Gastroesophageal sphincter (tissue), 4 donors: ENCODE data around the gene KCNJ18. TPM values are rescaled to one million over a fixed set of nuclear protein-coding genes. Genes with fewer than 3 reads are reported as not detected.
"Not testable (repeated sequence)": the region's sequence is repeated elsewhere in the genome, so short reads cannot be mapped to it uniquely, and the experiment has no call there.

ENCODE experiments used
- ATAC-seq: fragments of 150-250 bp; one replicate; pipeline ENCODE4 v1.9.1; 2016; ENCODE audit warnings: mild to moderate bottlenecking, moderate library complexity
- H3K27ac ChIP-seq, 4 donors: fragments of 200-600 bp; sonication (generic) in 3 of 4; 1 replicate in 3 of 4; 2 replicates in 1 of 4; pipeline ENCODE4 v1.5.1; 2016 to 2019
- H3K27me3 ChIP-seq: fragments of 200-600 bp; sonication (generic); one replicate; pipeline ENCODE4 v1.5.1; 2019
- H3K36me3 ChIP-seq, 2 donors: fragments of 200-600 bp; sonication (generic); one replicate each; pipeline ENCODE4 v1.5.1; 2019; ENCODE audit warnings: control low read depth in 1 of 2
- H3K4me1 ChIP-seq, 3 donors: fragments of 200-600 bp; sonication (generic); 1 replicate in 2 of 3; 2 replicates in 1 of 3; pipeline ENCODE4 v1.5.1; 2016 to 2019; ENCODE audit warnings: control low read depth in 2 of 3
- H3K4me3 ChIP-seq, 2 donors: fragments of 200-600 bp; sonication (generic); one replicate each; pipeline ENCODE4 v1.5.1; 2019; ENCODE audit warnings: mild to moderate bottlenecking in 1 of 2, moderate library complexity in 1 of 2
- H3K9me3 ChIP-seq, 3 donors: fragments of 200-600 bp; sonication (generic); one replicate each; pipeline ENCODE4 v1.5.1; 2017 to 2019; ENCODE audit warnings: control low read depth in 2 of 3
- WGBS, 2 donors: methylation state at CpG; one replicate each; pipeline ENCODE4 v1.1.5; 2018; ENCODE audit warnings: low coverage in 1 of 2; 5-methylcytosine and 5-hydroxymethylcytosine counted together
- total RNA-seq, 4 donors: library from RNA; depleted of rRNA; stranded (reverse); fragments of >200 nt; gene quantifications; one replicate each; pipeline ENCODE4 v1.1.0, GENCODE V29; 2016

KCNJ18 gene
- total RNA-seq, 4 donors from 2014 or later: not detected

- not testable (repeated sequence) for H3K4me3 ChIP-seq, H3K9me3 ChIP-seq, H3K4me1 ChIP-seq, ATAC-seq, H3K27ac ChIP-seq, H3K36me3 ChIP-seq
- peaks cover 28% of the 10 kb centered on the region for H3K27me3 ChIP-seq
- 43 to 49% methylated on average over 3 of the region's 3 CpGs for WGBS, 2 donors
These were observed 25.5 kb upstream of the KCNJ18 start for GRCh38 chr17:21666711-21667412.

GRCh38 chr17:21667413-21668117 lies 24.8 kb upstream of the KCNJ18 start:
- ATAC-seq, H3K27ac ChIP-seq, H3K9me3 ChIP-seq, H3K4me3 ChIP-seq, H3K36me3 ChIP-seq, H3K4me1 ChIP-seq: not testable (repeated sequence)
- WGBS, 2 donors: 32 to 51% methylated on average over 5 to 7 of the region's 7 CpGs
- H3K27me3 ChIP-seq: peaks cover 29% of the 10 kb centered on the region

- not testable (repeated sequence) for ATAC-seq, H3K4me1 ChIP-seq, H3K4me3 ChIP-seq, H3K27ac ChIP-seq, H3K9me3 ChIP-seq, H3K36me3 ChIP-seq
- 67% methylated on average over 1 of the region's 3 CpGs; no CpG with 5 or more reads in 1 of the 2 donors for WGBS, 2 donors
- H3K27me3 ChIP-seq: peaks cover 29% of the 10 kb centered on the region
These were observed 24.2 kb upstream of the KCNJ18 start for GRCh38 chr17:21668118-21668488.

- 73 to 80% methylated on average over 3 to 4 of the region's 13 CpGs for WGBS, 2 donors
- not testable (repeated sequence) for H3K9me3 ChIP-seq, ATAC-seq, H3K4me3 ChIP-seq, H3K4me1 ChIP-seq, H3K27ac ChIP-seq, H3K36me3 ChIP-seq
- peaks cover 29% of the 10 kb centered on the region for H3K27me3 ChIP-seq
These were observed 23.4 kb upstream of the KCNJ18 start for GRCh38 chr17:21668746-21669508.

GRCh38 chr17:21669616-21670360 lies 22.5 kb upstream of the KCNJ18 start:
- H3K4me1 ChIP-seq, ATAC-seq, H3K4me3 ChIP-seq, H3K27ac ChIP-seq, H3K9me3 ChIP-seq, H3K36me3 ChIP-seq: not testable (repeated sequence)
- WGBS, 2 donors: 75 to 79% methylated on average over 1 to 4 of the region's 10 CpGs
- H3K27me3 ChIP-seq: peaks cover 34% of the 10 kb centered on the region

GRCh38 chr17:21670361-21671155 lies 21.8 kb upstream of the KCNJ18 start:
- 53 to 55% methylated on average over 4 to 7 of the region's 8 CpGs for WGBS, 2 donors
- not testable (repeated sequence) for H3K9me3 ChIP-seq, H3K36me3 ChIP-seq, H3K27ac ChIP-seq, H3K4me1 ChIP-seq, H3K4me3 ChIP-seq, ATAC-seq
- peaks cover 41% of the 10 kb centered on the region for H3K27me3 ChIP-seq

GRCh38 chr17:21671437-21671836 lies 20.9 kb upstream of the KCNJ18 start:
- not testable (repeated sequence) for H3K27ac ChIP-seq, H3K4me3 ChIP-seq, H3K36me3 ChIP-seq, H3K9me3 ChIP-seq, ATAC-seq, H3K4me1 ChIP-seq
- 73 to 84% methylated on average over 2 of the region's 2 CpGs for WGBS, 2 donors
- H3K27me3 ChIP-seq: peaks cover 45% of the 10 kb centered on the region

GRCh38 chr17:21671871-21672270 lies 20.5 kb upstream of the KCNJ18 start:
- not testable (repeated sequence) for H3K4me1 ChIP-seq, H3K27ac ChIP-seq, ATAC-seq, H3K4me3 ChIP-seq, H3K36me3 ChIP-seq, H3K9me3 ChIP-seq
- H3K27me3 ChIP-seq: peaks cover 49% of the 10 kb centered on the region
- 63 to 67% methylated on average over 1 to 4 of the region's 4 CpGs for WGBS, 2 donors

- WGBS, 2 donors: 82 to 83% methylated on average over 14 to 24 of the region's 31 CpGs
- not testable (repeated sequence) for H3K9me3 ChIP-seq, ATAC-seq, H3K4me1 ChIP-seq, H3K4me3 ChIP-seq, H3K36me3 ChIP-seq, H3K27ac ChIP-seq
- H3K27me3 ChIP-seq: peaks cover 55% of the 10 kb centered on the region
These were observed 18.7 kb upstream of the KCNJ18 start for GRCh38 chr17:21673451-21674241.
